ENCODE data around the gene RNF144B.
"Not testable (repeated sequence)": the region's sequence is repeated elsewhere in the genome, so short reads cannot be mapped to it uniquely, and the experiment has no call there.

RNF144B gene

GRCh38 chr6:18445228-18445627 is 58.1 kb downstream of the RNF144B start:
- no peak for DNase-seq (ENCODE audit: low read depth)

DNA sequence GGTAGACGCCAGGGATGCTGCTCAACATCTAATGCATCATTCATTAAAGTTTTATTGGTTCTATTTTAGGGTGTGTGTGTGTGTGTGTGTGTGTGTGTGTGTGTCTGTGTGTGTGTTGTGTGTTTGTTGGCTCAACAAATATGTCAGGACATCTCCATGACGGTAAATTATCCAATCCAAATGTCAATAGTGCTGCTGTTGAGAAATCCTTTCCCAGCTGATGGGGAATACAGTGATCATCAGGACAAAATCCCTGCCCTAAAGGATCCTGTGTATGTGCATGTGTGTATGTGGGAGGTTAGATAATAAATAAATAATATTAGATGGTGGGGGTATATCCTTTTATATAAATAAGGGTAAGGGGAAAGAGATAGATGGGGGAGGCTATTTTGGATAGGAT is 59.6 kb downstream of the RNF144B start:
- no peak for DNase-seq (ENCODE audit: low read depth)

DNA sequence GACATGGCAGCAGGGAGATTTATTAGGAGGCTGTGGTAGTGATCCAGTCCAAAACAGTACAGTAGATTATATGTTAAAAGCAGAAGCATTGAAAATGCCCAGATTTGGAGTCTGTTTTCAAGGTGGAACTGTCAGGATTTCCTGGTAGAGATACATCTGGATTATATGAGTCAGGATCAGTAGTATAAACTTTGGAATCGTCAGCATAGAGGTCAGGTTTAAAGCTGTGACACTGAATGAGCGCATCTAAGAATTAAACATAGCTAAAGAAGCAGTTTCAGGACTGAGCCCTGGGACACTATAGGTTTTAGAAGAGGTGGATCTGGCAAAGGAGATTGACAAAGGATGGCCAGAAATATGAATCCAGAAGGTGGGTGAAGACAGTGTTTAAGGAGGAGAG is 60.4 kb downstream of the RNF144B start:
- DNase-seq (ENCODE audit: low read depth): no peak

GRCh38 chr6:18451756-18452155 is 64.6 kb downstream of the RNF144B start:
- peak; percentile 14 for DNase-seq (ENCODE audit: low read depth)

- no peak for DNase-seq (ENCODE audit: low read depth)
These were observed 67.3 kb downstream of the RNF144B start for GRCh38 chr6:18454446-18454845.

DNA sequence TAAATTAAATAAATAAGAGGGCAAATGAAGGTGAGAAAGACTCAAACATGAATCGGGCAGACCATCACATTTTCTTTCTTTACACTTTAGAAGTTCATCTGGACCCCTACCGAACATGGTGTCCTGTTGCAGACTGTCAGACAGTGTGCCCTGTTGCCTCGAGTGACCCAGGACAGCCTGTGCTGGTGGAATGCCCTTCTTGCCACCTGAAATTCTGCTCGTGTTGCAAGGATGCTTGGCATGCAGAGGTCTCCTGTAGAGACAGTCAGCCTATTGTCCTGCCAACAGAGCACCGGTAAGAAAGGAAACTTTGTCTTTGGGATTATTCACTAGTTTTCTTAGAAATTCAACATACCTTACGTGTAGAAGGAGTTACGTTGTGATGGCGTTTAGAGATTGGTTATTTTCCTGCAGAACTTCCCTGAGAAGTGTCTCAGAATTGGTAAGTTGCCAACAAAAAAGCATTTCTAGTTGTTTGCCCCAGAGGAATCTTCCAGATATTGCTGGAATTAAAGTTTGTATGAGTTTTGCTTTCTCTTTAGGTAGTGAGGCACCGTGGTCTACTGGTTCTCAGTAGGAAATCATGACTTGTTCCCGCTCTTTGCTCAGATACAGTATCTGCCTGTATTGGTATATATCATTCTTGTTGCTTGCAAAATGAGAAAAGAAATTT is 70.1 kb downstream of the RNF144B start:
- peak; percentile 39 for DNase-seq (ENCODE audit: low read depth)

- DNase-seq (ENCODE audit: low read depth): not testable (repeated sequence)
These were observed 70.9 kb downstream of the RNF144B start for GRCh38 chr6:18458086-18458485.

GRCh38 chr6:18463429-18463828 is 76.3 kb downstream of the RNF144B start:
- DNase-seq (ENCODE audit: low read depth): no peak

DNA sequence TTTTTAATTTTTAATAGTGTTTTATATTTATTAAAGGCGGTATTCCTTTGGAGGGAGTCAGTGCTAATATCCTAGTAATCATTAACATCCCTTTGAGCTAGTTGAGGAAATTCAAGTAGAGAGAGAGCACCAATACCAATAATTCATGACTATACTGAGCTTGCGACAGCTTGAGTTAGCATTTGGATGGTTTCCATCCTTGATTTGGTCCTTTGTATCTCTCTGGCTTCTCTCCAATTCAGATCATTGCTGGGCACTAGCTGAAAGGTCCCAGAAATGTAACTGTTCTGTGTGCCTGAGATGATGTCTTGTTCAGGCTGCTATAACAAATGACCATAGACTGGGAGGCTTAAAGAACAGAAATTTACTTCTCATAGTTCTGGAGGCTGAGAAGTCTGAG is 77.0 kb downstream of the RNF144B start:
- no peak for DNase-seq (ENCODE audit: low read depth)

GRCh38 chr6:18465410-18466154 is 78.4 kb downstream of the RNF144B start:
- DNase-seq (ENCODE audit: low read depth): no peak

DNA sequence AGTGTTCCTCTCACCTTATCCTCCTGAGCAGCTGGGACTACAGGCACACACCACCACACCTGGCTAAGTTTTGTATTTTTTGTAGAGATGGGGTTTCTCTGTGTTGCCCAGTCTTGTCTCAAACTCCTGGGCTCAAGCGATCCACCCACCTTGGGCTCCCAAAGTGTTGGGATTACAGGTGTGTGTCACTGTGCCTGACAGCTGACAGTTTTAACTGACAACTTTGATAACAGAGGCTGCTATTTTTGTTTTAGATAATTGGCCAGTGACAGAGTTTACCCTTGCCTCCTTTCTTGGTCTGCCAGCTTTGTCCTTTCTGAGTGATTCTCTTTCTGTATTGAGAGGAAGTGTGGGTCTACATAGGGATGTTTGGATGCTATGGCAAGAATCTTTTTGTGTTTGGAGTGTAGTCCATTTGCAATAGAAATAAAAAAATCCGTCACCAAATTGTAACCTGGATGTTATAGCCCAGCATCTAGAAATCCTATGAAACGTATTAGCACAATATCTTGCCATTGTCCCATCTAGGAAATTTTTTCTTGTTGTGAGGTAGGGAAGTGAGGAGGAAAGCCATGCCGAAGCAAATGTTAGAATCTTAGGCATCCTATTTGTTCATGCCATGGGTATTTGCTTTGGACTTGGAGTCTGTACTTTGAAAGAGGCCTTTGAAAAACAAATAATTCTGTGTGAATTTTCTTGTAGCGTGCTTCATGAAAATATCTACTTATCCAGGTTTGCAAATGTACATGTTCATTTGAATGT is 80.8 kb downstream of the RNF144B start:
- no peak for DNase-seq (ENCODE audit: low read depth)

DNA sequence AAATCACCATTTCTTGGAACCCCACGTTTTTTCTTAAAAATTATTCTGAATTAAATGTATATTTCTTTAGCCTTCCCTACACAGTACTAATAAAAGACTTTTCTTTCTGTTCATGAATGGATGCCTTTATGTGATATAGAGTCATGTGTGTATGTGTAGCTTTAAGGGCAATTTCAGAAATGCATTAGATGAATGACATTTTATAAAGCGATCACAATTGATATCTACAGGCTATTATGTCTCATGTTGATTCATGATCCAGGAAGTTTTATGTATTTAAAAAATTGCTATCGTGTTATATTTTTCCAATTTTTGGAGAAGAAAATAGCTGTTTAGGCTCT is 81.3 kb downstream of the RNF144B start:
- no peak for DNase-seq (ENCODE audit: low read depth)

GRCh38 chr6:18469536-18469935 is 82.4 kb downstream of the RNF144B start:
- DNase-seq (ENCODE audit: low read depth): no peak

DNA sequence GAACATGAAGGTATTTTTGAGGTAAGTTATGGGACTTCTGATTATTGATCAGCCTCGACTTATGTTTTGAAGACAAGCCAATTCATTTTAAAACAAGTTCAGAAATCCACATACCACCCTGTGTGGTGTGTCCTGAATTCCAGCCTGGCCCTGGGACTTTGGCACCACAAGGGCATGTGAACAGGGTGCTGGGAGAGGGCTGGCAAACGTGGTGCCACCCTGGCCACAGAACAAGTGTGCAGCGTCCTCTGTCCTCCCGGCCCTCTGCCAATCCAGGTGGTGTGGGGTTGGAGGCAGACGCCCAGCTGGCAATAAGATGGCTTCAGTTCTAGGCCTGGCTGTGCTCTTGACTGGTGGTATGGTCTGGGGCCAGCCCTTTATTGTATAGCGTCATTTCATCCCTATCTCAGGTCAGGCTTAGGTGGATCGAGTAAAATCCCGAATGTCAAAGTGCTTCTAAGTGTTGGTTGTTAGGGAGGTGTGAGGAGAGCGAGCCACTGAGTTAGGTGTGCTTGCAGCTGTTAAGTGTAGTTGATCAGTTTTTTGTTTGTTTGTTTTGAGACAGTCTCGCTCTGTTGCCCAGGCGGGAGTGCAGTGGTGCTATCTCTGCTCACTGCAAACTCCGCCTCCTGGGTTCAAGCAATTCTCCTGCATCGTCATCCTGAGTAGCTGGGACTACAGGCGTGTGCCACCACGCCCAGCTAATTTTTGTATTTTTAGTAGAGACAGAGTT is 84.2 kb downstream of the RNF144B start:
- no peak for DNase-seq (ENCODE audit: low read depth)

DNA sequence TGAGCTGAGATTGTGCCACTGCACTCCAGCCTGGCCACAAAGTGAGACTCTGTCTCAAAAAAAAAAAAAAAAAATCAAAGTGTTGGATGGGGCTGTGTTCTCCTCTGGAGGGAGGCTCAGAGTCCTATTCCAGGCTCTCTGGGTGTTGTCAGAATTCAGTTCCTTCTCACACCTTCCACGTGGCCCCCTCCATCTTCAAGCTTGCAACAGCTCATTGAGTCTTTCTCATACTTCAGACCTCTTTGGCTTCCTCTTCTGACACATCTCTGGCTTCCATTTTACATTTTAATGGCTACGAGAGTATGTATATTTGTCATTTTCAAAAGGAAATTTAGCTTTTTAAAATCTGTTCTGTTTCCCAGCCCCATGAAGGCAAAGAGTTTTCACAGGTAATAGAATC is 85.8 kb downstream of the RNF144B start:
- DNase-seq (ENCODE audit: low read depth): no peak

- DNase-seq (ENCODE audit: low read depth): no peak
These were observed 86.6 kb downstream of the RNF144B start for GRCh38 chr6:18473755-18474154.

- peak; percentile 12 for DNase-seq (ENCODE audit: low read depth)
These were observed 90.3 kb downstream of the RNF144B start for GRCh38 chr6:18477301-18477941.

DNA sequence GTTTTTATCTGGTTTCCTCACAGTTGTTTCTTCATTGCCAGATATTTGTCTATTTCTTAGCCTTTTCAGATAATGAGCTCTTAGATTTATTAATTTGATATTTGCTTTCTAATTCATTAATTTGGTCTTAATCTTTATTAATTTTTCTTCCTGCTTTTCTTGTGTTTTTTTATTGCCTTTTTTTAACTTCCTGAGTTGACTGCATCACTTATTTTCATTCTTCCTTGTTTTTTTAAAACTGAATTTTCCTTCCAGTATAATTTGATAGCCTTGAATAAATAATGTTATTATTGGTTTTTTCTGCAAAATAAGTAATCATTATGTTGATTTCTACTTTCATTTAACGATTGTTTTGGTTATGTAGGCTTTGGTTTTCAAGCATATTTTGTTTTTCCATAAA is 91.5 kb downstream of the RNF144B start:
- no peak for DNase-seq (ENCODE audit: low read depth)

- no peak for DNase-seq (ENCODE audit: low read depth)
These were observed 94.7 kb downstream of the RNF144B start for GRCh38 chr6:18481870-18482269.

DNA sequence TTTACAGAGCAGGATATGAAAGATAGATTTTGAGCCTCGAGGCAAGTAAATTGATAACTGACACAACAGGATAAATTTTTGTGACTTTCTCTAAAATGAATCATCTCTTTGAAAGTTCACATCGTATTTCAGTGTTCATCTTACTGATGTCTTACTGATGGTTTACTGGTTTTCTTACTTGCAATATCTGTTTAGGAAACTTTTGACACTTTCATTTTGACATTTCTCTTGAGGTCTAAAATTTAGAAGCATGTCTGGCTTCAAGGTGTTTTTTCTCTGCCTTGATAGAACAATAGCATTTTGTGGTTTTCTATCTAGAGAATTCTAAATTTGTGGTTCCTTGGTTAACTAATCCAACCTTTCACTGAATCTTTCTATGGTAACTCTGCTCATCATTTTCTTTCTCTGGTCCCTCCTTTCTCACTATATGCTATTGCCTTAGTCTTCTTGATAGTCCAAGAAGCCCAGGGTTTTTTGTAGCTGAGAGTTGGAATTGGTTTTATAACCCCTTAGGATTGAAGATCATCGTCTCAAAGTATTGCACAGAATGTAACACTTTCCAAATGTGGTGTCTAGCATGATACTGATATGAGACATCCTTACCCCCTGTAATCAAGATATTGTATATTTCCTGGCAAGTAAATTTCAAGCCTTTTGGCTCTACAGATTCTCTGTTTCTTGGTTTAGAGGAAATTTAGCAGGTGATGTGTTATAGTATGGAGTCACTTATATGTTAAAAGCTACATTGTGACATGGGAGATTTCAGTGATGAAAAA is 98.7 kb downstream of the RNF144B start:
- DNase-seq (ENCODE audit: low read depth): no peak

DNA sequence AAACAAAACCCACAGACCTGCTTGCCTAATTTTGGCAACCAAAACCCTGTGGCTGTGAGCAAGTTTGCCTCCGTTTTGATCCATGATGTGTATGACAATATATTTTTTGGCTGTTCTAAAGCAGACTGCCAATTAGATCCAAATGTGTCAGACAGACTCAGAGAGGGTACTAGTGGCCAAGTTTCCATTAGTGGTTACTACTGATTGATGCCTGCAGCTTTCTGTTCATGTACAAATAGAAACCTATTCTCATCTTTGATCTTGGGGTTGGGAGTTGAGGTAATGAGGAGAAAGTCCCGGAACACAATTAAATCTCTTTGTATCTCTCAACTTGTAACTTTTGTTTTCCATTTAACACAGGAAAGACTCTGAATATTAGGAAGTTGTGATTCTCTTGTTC is 100.9 kb downstream of the RNF144B start:
- DNase-seq (ENCODE audit: low read depth): peak; percentile 16
